Measurements from ENCODE around the gene SEPTIN10.

- TF ChIP-seq CTCF (conservative IDR thresholded peaks at IDR 0.05 in 1 of 2, IDR thresholded peaks at IDR 0.05 in 1 of 2; ENCODE audit: low read depth in 1 of 2, low read length in 2 of 2): no peak
- no peak for TF ChIP-seq EZH2 (IDR thresholded peaks at IDR 0.05; ENCODE audit: low read length, missing control alignments)
Measured at GRCh38 chr2:109648041-109648527, 34.3 kb upstream of the SEPTIN10 start.
